ENCODE measurements around the gene SYTL3.

DNA sequence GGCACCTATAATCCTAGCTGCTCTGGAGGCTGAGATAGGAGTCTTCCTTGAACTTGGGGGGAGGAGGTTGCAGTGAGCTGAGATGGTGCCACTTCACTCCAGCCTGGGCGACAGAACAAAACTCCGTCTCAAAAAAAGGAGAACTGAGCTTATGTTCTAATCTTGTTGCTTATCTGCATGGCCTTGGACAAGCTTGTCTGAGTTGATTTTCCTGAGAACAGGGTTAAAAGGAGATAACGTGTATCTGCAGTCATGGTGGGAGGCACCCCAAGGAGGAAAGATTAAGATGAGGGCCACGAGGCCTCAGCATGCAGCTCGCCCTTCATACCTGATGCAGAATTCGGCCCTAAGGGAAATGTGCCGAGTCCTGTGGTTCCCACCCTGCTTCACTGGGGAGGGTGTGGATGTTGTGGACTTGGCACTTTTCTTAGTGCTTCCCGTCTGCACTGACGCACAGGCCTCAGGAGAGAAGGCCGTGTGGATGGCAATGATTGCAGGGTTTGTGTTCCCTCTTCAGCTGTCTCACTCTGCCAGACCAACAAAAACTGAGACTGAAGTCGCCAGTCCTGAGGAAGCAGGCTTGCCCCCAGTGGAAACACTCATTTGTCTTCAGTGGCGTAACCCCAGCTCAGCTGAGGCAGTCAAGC lies 113.1 kb downstream of the SYTL3 start:
- no peak for TF ChIP-seq POLR2A (IDR thresholded peaks at IDR 0.05)
- TF ChIP-seq, protein P1, sequence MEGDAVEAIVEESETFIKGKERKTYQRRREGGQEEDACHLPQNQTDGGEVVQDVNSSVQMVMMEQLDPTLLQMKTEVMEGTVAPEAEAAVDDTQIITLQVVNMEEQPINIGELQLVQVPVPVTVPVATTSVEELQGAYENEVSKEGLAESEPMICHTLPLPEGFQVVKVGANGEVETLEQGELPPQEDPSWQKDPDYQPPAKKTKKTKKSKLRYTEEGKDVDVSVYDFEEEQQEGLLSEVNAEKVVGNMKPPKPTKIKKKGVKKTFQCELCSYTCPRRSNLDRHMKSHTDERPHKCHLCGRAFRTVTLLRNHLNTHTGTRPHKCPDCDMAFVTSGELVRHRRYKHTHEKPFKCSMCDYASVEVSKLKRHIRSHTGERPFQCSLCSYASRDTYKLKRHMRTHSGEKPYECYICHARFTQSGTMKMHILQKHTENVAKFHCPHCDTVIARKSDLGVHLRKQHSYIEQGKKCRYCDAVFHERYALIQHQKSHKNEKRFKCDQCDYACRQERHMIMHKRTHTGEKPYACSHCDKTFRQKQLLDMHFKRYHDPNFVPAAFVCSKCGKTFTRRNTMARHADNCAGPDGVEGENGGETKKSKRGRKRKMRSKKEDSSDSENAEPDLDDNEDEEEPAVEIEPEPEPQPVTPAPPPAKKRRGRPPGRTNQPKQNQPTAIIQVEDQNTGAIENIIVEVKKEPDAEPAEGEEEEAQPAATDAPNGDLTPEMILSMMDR (IDR thresholded peaks at IDR 0.05) = no peak

Measured in body of pancreas (tissue), 4 donors.